ENCODE results near the gene CELF2.

- TF ChIP-seq EZH2 (IDR thresholded peaks at IDR 0.05; ENCODE audit: insufficient read depth, poor library complexity, severe bottlenecking) (no peak), EZH2phosphoT487 (IDR thresholded peaks at IDR 0.05; ENCODE audit: insufficient read depth, low read depth) (no peak)
Observed at GRCh38 chr10:11166550-11166949, 148.9 kb downstream of the CELF2 start.

All from GM23248 (cell line).